Fibroblast of lung (primary cell): ENCODE measurements around the gene TTLL9. TPM values are rescaled to one million over a fixed set of nuclear protein-coding genes. Genes with fewer than 3 reads are reported as not detected.
"Not testable (repeated sequence)": the region's sequence is repeated elsewhere in the genome, so short reads cannot be mapped to it uniquely, and the experiment has no call there.

Source experiments
- DNase-seq, 2 donors: peaks; one replicate each; pipeline versions ENCODE4 v3.0.0 to v3.0.0-alpha.2; 2010; ENCODE audit warnings: low read depth in 2 of 2
- H2AFZ ChIP-seq: 2 replicates; pipeline ENCODE4 v1.5.1; 2012; ENCODE audit warnings: low read length, control low read depth, inconsistent platforms
- H3K27ac ChIP-seq: 2 replicates; pipeline ENCODE4 v1.5.1; 2011; ENCODE audit warnings: low read length, control low read depth; ENCODE audit not compliant: insufficient read depth
- H3K27me3 ChIP-seq: 2 replicates; pipeline ENCODE4 v1.5.1; 2011; ENCODE audit warnings: mild to moderate bottlenecking, low read length; ENCODE audit not compliant: control insufficient read depth, insufficient read depth
- H3K36me3 ChIP-seq: 2 replicates; pipeline ENCODE4 v1.5.1; 2011; ENCODE audit warnings: low read length; ENCODE audit not compliant: control insufficient read depth, insufficient read depth
- H3K4me1 ChIP-seq: 2 replicates; pipeline ENCODE4 v1.5.1; 2011; ENCODE audit warnings: low read length; ENCODE audit not compliant: control insufficient read depth, insufficient read depth; ENCODE audit errors: extremely low read depth
- H3K4me2 ChIP-seq: 2 replicates; pipeline ENCODE4 v1.5.1; 2011; ENCODE audit warnings: low read length, control low read depth; ENCODE audit not compliant: insufficient read depth; ENCODE audit errors: extremely low read depth
- H3K4me3 ChIP-seq, 4 experiments: fragments of 200-600 bp in 1 of 4; sonication (generic) in 1 of 4; replicated peaks in 1 of 4; 2 replicates each; pipeline ENCODE4 v1.5.1; 2011 to 2016; ENCODE audit warnings: low read length in 4 of 4, low read depth in 3 of 4, mild to moderate bottlenecking in 3 of 4, control low read depth in 2 of 4, inconsistent platforms in 1 of 4, mixed read lengths in 1 of 4; ENCODE audit not compliant: insufficient read depth in 1 of 4; ENCODE audit errors: control extremely low read depth in 1 of 4
- H3K79me2 ChIP-seq: 2 replicates; pipeline ENCODE4 v1.5.1; 2012; ENCODE audit warnings: mild to moderate bottlenecking, low read length, inconsistent platforms; ENCODE audit not compliant: control insufficient read depth, insufficient read depth
- H3K9ac ChIP-seq: 2 replicates; pipeline ENCODE4 v1.5.1; 2011; ENCODE audit warnings: mild to moderate bottlenecking, low read length, control low read depth; ENCODE audit not compliant: insufficient read depth
- H3K9me3 ChIP-seq: 2 replicates; pipeline ENCODE4 v1.5.1; 2012; ENCODE audit warnings: low read depth, low read length; ENCODE audit not compliant: control insufficient read depth, insufficient read depth
- H4K20me1 ChIP-seq: 2 replicates; pipeline ENCODE4 v1.5.1; 2011; ENCODE audit warnings: low read length; ENCODE audit not compliant: control insufficient read depth, insufficient read depth; ENCODE audit errors: extremely low read depth
- EZH2 ChIP-seq: IDR thresholded peaks from 2 replicates; pipeline ENCODE4 v1.5.1; 2012; ENCODE audit warnings: low read length, control low read depth, mild to moderate bottlenecking; ENCODE audit errors: missing control alignments
- polyA plus RNA-seq, 2 donors: library from polyadenylated mRNA; depleted of rRNA in 1 of 2; stranded (reverse) in 1 of 2; unstranded in 1 of 2; fragments of >200 nt; gene quantifications; 2 replicates each; pipeline ENCODE4 v1.2.1, GENCODE V29; 2011 to 2012; ENCODE audit warnings: missing spikeins in 1 of 2
- total RNA-seq: library from RNA; depleted of rRNA; stranded (reverse); fragments of >200 nt; gene quantifications from 2 replicates; pipeline ENCODE4 v1.2.1, GENCODE V29; 2014
- TF ChIP-seq, protein P1 (sequence below), 2 donors: IDR thresholded peaks in 1 of 2; conservative IDR thresholded peaks in 1 of 2; 1 replicate in 1 of 2; 2 replicates in 1 of 2; pipeline ENCODE4 v1.5.1; 2011 to 2012; ENCODE audit warnings: low read length in 2 of 2, control low read depth in 1 of 2, inconsistent platforms in 1 of 2, low read depth in 1 of 2, mild to moderate bottlenecking in 1 of 2

The TTLL9 gene
- total and polyA plus RNA-seq, 2 donors (not counting 1 experiment from before 2014, with no cell fraction given) = 0.05 TPM; not detected in 1

DNA sequence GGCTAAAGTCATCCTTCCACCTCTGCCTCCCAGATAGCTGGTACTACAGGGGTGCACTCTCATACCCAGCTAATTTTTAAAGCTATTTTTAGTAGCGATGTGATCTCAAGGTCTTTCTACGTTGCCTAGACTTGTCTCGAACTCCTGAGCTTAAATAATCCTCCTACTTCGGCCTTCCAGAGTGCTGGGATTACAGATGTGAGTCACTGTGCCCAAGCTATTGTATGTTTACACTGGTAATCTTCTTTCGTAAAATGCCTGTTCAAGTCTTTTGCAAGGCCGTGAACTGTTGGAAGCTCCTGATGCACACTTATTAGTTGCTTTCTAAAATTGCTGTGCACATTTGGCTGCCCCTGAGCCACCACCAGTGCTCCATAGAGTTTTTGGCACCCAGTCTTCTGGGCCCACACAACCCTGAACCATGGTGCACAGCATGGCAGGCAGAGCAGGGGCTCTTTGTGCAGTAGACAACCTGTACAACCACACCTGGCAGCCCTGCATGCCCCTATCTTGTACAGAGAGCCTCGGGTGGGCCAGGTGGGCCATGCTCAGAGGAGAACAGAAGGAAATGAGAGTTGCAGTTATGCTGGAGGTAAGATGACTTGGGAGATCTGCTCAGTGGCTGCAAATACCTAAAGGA lies 48.2 kb downstream of the TTLL9 start:
- no peak overlapping the region for H3K9ac ChIP-seq
- no peak overlapping the region for H3K4me3 ChIP-seq
- no peak overlapping the region for H2AFZ ChIP-seq
- no peak for TF ChIP-seq EZH2
- H3K4me1 ChIP-seq = no peaks in the 10 kb centered on the region
- peaks cover 5% of the 10 kb centered on the region for H3K27me3 ChIP-seq
- no peak for DNase-seq
- no peaks in the 10 kb centered on the region for H3K36me3 ChIP-seq
- H3K27ac ChIP-seq = no peak overlapping the region
- no peaks in the 10 kb centered on the region for H3K79me2 ChIP-seq
- H3K4me2 ChIP-seq = no peak overlapping the region
- H3K9me3 ChIP-seq = no peaks in the 10 kb centered on the region
- H4K20me1 ChIP-seq = no peaks in the 10 kb centered on the region

DNA sequence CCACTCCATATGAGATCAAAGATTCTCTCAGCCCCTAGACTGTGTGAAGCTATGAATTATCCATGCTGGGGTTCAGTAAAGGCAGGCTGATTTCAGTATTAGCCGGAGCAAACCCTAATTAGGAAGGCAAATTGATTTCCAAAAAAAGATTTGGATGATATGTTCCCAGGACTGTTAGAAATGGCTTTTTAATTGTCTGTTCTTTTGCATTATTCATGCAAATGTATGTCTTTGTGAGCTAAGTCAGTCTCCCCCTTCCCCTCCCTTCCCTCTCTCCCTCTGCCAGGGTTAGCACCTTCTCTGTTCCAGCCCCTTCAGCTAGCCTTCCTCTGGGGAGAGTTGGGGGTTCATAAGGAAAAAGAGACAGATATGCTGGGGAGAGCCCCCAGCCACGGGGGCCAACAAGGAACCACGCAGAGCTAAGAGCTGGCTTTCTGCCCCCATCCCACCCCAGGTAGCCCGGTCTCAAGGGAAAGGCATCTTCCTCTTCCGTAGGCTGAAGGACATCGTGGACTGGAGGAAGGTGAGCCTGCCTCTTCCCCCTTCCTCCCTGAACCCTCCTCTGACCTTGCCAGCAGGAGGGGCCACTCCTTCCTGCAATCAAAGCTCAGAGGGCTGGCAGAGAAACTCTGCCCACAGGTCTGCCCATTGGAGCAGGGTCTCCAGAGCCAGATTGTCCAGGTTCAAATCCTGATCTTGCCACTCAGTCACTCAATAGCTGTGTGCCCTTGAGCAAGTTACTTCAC lies 49.1 kb downstream of the TTLL9 start:
- DNase-seq = no peak
- no peaks in the 10 kb centered on the region for H3K79me2 ChIP-seq
- H4K20me1 ChIP-seq = no peaks in the 10 kb centered on the region
- no peaks in the 10 kb centered on the region for H3K36me3 ChIP-seq
- no peaks in the 10 kb centered on the region for H3K9me3 ChIP-seq
- H3K4me1 ChIP-seq = no peaks in the 10 kb centered on the region
- no peak overlapping the region for H3K4me2 ChIP-seq
- no peak overlapping the region for H2AFZ ChIP-seq
- H3K27ac ChIP-seq = no peak overlapping the region
- no peak overlapping the region for H3K9ac ChIP-seq
- H3K4me3 ChIP-seq = no peak overlapping the region
- H3K27me3 ChIP-seq = peaks cover 5% of the 10 kb centered on the region
- no peak for TF ChIP-seq EZH2
- TF ChIP-seq, protein P1, sequence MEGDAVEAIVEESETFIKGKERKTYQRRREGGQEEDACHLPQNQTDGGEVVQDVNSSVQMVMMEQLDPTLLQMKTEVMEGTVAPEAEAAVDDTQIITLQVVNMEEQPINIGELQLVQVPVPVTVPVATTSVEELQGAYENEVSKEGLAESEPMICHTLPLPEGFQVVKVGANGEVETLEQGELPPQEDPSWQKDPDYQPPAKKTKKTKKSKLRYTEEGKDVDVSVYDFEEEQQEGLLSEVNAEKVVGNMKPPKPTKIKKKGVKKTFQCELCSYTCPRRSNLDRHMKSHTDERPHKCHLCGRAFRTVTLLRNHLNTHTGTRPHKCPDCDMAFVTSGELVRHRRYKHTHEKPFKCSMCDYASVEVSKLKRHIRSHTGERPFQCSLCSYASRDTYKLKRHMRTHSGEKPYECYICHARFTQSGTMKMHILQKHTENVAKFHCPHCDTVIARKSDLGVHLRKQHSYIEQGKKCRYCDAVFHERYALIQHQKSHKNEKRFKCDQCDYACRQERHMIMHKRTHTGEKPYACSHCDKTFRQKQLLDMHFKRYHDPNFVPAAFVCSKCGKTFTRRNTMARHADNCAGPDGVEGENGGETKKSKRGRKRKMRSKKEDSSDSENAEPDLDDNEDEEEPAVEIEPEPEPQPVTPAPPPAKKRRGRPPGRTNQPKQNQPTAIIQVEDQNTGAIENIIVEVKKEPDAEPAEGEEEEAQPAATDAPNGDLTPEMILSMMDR (conservative IDR thresholded peaks at IDR 0.05 in 1 of 2, IDR thresholded peaks at IDR 0.05 in 1 of 2; ENCODE audit: low read depth in 1 of 2, low read length in 2 of 2) = no peak

DNA sequence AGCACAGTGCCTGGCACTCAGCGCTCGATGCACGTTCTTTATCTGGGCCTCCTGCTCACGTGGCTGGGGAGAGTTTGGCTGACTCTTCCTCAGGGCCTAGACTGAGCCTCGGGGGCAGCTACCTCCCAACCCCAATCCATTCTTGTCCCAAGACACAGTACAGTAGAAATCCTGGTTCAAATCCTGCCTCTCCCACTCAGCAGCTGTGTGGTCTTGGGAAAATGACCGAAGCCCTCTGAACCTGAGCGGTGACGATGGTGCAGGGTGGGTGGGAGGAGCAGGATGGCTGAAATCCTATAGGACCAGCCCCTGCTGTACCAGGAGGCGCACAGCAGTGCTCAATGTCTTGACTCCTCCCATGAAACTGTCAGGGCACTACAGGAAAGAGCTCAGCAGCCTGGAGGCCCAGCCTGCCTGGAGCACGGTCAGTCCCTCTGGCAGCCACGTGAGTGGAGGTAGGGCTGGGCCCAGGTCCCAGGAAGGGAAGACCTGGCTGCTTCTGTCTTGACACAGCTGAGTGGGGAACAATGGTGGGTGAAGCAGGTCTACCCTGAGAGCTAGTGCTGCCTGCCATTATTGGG lies 49.9 kb downstream of the TTLL9 start:
- peaks cover 5% of the 10 kb centered on the region for H3K27me3 ChIP-seq

DNA sequence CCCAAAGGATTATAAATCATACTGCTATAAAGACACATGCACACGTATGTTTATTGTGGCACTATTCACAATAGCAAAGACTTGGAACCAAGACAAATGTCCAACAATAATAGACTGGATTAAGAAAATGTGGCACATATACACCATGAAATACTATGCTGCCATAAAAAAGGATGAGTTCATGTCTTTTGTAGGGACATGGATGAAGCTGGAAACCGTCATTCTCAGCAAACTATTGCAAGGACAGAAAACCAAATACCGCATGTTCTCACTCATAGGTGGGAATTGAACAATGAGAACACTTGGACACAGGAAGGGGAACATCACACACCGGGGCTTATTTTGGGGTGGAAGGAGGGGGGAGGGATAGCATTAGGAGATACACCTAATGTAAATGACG lies 51.0 kb downstream of the TTLL9 start:
- not testable (repeated sequence) for H3K4me3 ChIP-seq, H4K20me1 ChIP-seq, DNase-seq, H3K4me1 ChIP-seq, H2AFZ ChIP-seq, H3K27ac ChIP-seq, H3K79me2 ChIP-seq, H3K27me3 ChIP-seq, H3K9me3 ChIP-seq, H3K4me2 ChIP-seq, H3K36me3 ChIP-seq, H3K9ac ChIP-seq

More for the DNA sequence above, 49.9 kb downstream of the TTLL9 start:
- DNase-seq = no peak
- Histone ChIP-seq H3K4me2 (no peak overlapping the region), H3K9me3 (no peaks in the 10 kb centered on the region), H2AFZ (no peak overlapping the region), H3K79me2 (no peaks in the 10 kb centered on the region), H3K9ac (no peak overlapping the region), H3K4me3 (no peak overlapping the region), H3K27ac (no peak overlapping the region), H4K20me1 (no peaks in the 10 kb centered on the region), H3K36me3 (no peaks in the 10 kb centered on the region), H3K4me1 (no peaks in the 10 kb centered on the region)
- no peak for TF ChIP-seq EZH2
- TF ChIP-seq, protein P1 (conservative IDR thresholded peaks at IDR 0.05 in 1 of 2, IDR thresholded peaks at IDR 0.05 in 1 of 2; ENCODE audit: low read depth in 1 of 2, low read length in 2 of 2) = no peak
